ENCODE data around the gene DGLUCY.
"Not testable (repeated sequence)": the region's sequence is repeated elsewhere in the genome, so short reads cannot be mapped to it uniquely, and the experiment has no call there.

DGLUCY gene

GRCh38 chr14:91138511-91139359 is 24.9 kb downstream of the DGLUCY start:
- DNase-seq, result peak; percentile 71

GRCh38 chr14:91139776-91140175 is 25.9 kb downstream of the DGLUCY start:
- DNase-seq, result no peak

GRCh38 chr14:91140672-91141071 is 26.8 kb downstream of the DGLUCY start:
- DNase-seq, result peak; percentile 8

GRCh38 chr14:91142214-91142668 is 28.4 kb downstream of the DGLUCY start:
- DNase-seq, result peak; percentile 48

- no peak for DNase-seq
Measured at GRCh38 chr14:91143862-91144261, 30.0 kb downstream of the DGLUCY start.

- DNase-seq, result no peak
Measured at GRCh38 chr14:91144425-91145145, 30.7 kb downstream of the DGLUCY start.

GRCh38 chr14:91145391-91146160 is 31.7 kb downstream of the DGLUCY start:
- no peak for DNase-seq

GRCh38 chr14:91146661-91147060 is 32.8 kb downstream of the DGLUCY start:
- no peak for DNase-seq

- no peak for DNase-seq
Measured at GRCh38 chr14:91149462-91149861, 35.6 kb downstream of the DGLUCY start.

GRCh38 chr14:91152499-91152898 is 38.6 kb downstream of the DGLUCY start:
- no peak for DNase-seq

- DNase-seq, result no peak
Measured at GRCh38 chr14:91153360-91153759, 39.5 kb downstream of the DGLUCY start.

- peak; percentile 5 for DNase-seq
Measured at GRCh38 chr14:91154851-91155625, 41.2 kb downstream of the DGLUCY start.

- DNase-seq, result no peak
Measured at GRCh38 chr14:91155626-91156089, 41.8 kb downstream of the DGLUCY start.

- not testable (repeated sequence) for DNase-seq
Measured at GRCh38 chr14:91156142-91156666, 42.3 kb downstream of the DGLUCY start.

GRCh38 chr14:91156877-91157276 is 43.0 kb downstream of the DGLUCY start:
- not testable (repeated sequence) for DNase-seq

- DNase-seq, result no peak
Measured at GRCh38 chr14:91158091-91158790, 44.4 kb downstream of the DGLUCY start.

GRCh38 chr14:91159182-91159581 is 45.3 kb downstream of the DGLUCY start:
- no peak for DNase-seq

- no peak for DNase-seq
Measured at GRCh38 chr14:91159906-91160305, 46.0 kb downstream of the DGLUCY start.

- DNase-seq, result no peak
Measured at GRCh38 chr14:91163316-91163715, 49.4 kb downstream of the DGLUCY start.

GRCh38 chr14:91164676-91165075 is 50.8 kb downstream of the DGLUCY start:
- DNase-seq, result no peak

GRCh38 chr14:91167380-91167770 is 53.5 kb downstream of the DGLUCY start:
- DNase-seq, result no peak
